ENCODE results near the gene C16orf82. TPM values are rescaled to one million over a fixed set of nuclear protein-coding genes. Genes with fewer than 3 reads are reported as not detected.
A peak's percentile ranks its signal among the peaks of the same experiment; 100 is the strongest.

The C16orf82 gene
- total and polyA plus RNA-seq, 2 of the 8 experiments (the other 6 are each of a cell fraction or from before 2014, with no cell fraction given), result not detected

DNA sequence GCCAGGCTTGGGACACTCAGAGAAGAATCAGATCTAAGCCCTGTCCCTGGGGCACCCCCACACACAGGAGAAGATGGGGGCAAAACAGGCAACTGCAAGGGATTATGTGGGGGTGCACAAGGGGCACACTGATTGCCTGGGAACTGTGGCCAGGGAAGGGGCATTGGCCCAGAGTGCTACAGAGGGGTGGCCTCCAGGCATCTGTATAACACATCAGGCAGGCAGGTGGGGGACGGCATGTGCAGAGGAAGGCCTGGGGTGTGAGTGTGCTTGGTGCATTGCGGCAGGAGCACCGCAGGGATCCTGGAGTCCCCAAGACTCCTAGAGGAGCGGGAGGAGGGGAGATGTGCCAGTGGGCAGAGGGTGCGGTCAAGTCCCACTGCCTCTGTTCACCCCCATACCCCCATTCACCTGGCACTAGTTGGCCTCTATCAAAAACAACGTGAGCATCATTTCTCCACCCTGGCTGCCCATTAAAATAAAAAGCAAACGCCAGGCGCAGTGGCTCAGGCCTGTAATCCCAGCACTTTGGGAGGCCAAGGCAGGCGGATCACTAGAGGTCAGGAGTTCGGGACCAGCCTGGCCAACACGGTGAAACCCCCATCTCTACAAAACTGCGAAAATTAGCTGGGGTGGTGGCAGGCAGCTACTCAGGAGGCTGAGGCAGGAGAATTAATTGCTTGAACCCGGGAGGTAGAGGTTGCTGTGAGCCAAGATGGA, 41.5 kb downstream of the C16orf82 start:
- FAIRE-seq, result no peak

More for the DNA sequence above, 41.5 kb downstream of the C16orf82 start:
- Histone ChIP-seq H3K4me2 (ENCODE audit: insufficient read depth in 1 of 2, low read depth in 2 of 2, low read length in 2 of 2) (no peak overlapping the region; a peak in 1 of 4 replicates), H4K8ac (ENCODE audit: extremely low read depth, insufficient read depth, low read length) (no peak overlapping the region), H3K27ac (ENCODE audit: low read depth, low read length) (no peak overlapping the region), H3K36me3 (ENCODE audit: control insufficient read depth in 2 of 4, insufficient read depth in 4 of 4, low read length in 3 of 4) (no peaks in the 10 kb centered on the region), H3K4me3 (ENCODE audit: extremely low read depth in 1 of 4, insufficient read depth in 2 of 4, low read depth in 3 of 4, low read length in 4 of 4) (no peak overlapping the region), H2AFZ (ENCODE audit: low read length) (no peak overlapping the region), H3K79me1 (ENCODE audit: low read depth, low read length) (no peaks in the 10 kb centered on the region), H3K9me3 (ENCODE audit: insufficient read depth in 2 of 2, low read depth in 1 of 2, low read length in 1 of 2) (no peaks in the 10 kb centered on the region), H3K4me1 (replicated peaks in 1 of 4; ENCODE audit: control insufficient read depth in 3 of 4, insufficient read depth in 4 of 4, low read length in 3 of 4) (peaks cover 0 to 6% (median 1%) of the 10 kb centered on the region in 4 experiments; a peak in 5 of 7 replicates), H4K5ac (ENCODE audit: insufficient read length, low read depth, low read length) (no peak overlapping the region), H3K23me2 (ENCODE audit: low read depth, low read length) (peaks cover 3% of the 10 kb centered on the region; the same call in 1 of the 2 replicates), H3K14ac (ENCODE audit: insufficient read length) (no peak overlapping the region), H2BK20ac (ENCODE audit: low read length) (no peak overlapping the region; the same call in 1 of the 2 replicates), H3K23ac (ENCODE audit: insufficient read length) (no peak overlapping the region), H2BK12ac (ENCODE audit: low read depth, low read length) (0 out of 2 replicates have a peak overlapping the region, but pooled peaks have one; percentile 39), H2BK120ac (replicated peaks; ENCODE audit: low read depth, low read length) (no peak overlapping the region), H3K18ac (ENCODE audit: extremely low read depth, low read length) (no peak overlapping the region; the same call in 1 of the 2 replicates), H2BK15ac (ENCODE audit: low read length) (no peak overlapping the region), H4K91ac (replicated peaks; ENCODE audit: insufficient read length, low read length) (peak overlapping the region; percentile 10), H3K9ac (replicated peaks in 1 of 4; ENCODE audit: extremely low read depth in 1 of 4, low read depth in 3 of 4, low read length in 3 of 4) (no peak overlapping the region), H3K27me3 (replicated peaks in 1 of 4; ENCODE audit: control insufficient read depth in 3 of 4, extremely low read depth in 1 of 4, insufficient read depth in 3 of 4, low read length in 3 of 4) (no peaks in the 10 kb centered on the region), H3K4ac (replicated peaks; ENCODE audit: insufficient read length, low read depth, low read length) (no peak overlapping the region), H3K56ac (replicated peaks; ENCODE audit: insufficient read length, low read depth, low read length) (no peak overlapping the region), H4K20me1 (replicated peaks in 1 of 2; ENCODE audit: control insufficient read depth in 1 of 2, insufficient read depth in 2 of 2, low read length in 2 of 2) (no peaks in the 10 kb centered on the region), H2AK5ac (ENCODE audit: low read depth, low read length) (no peak overlapping the region), H3K79me2 (ENCODE audit: control insufficient read depth in 1 of 2, insufficient read depth in 2 of 2, low read length in 2 of 2) (no peaks in the 10 kb centered on the region), H2BK5ac (ENCODE audit: low read depth, low read length) (0 out of 2 replicates have a peak overlapping the region, but pooled peaks have one; percentile 1)
- WGBS, 2 experiments (ENCODE audit: extremely low coverage in 1 of 2, insufficient coverage in 1 of 2, insufficient read length in 1 of 2, insufficient replicate concordance in 2 of 2, low coverage in 1 of 2, low lambda C conversion rate in 2 of 2, missing lambda C conversion rate in 1 of 2), result 92% methylated on average over 13 of the region's 13 CpGs; no CpG with 5 or more reads in 1 of the 2 experiments
- ChIA-PET CTCF (ENCODE audit: partially characterized antibody) (interaction anchor here (1.2 kb wide), 1 partner anchor 29 kb away, joined by 3 read pairs; no protein-coding TSS in a partner anchor), POLR2A (ENCODE audit: partially characterized antibody) (no interaction called here)
- DNase-seq (ENCODE audit: low read depth in 1 of 2, low spot score in 2 of 2), result no peak
- TF ChIP-seq KDM5A (IDR thresholded peaks at IDR 0.05; ENCODE audit: low read length), result no peak
- TF ChIP-seq SIRT6 (IDR thresholded peaks at IDR 0.05; ENCODE audit: low read length), result no peak
- TF ChIP-seq CBX5 (IDR thresholded peaks at IDR 0.05; ENCODE audit: low read depth, low read length), result no peak
- TF ChIP-seq EGR1 (IDR thresholded peaks at IDR 0.05; ENCODE audit: borderline replicate concordance, low read depth, low read length), result no peak
- TF ChIP-seq SP4 (IDR thresholded peaks at IDR 0.05; ENCODE audit: low read length), result no peak
